CMK (cell line): Measurements from ENCODE around the gene GRIN2C.

Experiments used
- DNase-seq: peaks from one replicate; pipeline ENCODE4 v3.0.0-alpha.2; 2010; ENCODE audit warnings: low read depth

The GRIN2C gene

GRCh38 chr17:74799097-74799496 is 60.6 kb downstream of the GRIN2C start:
- no peak for DNase-seq

GRCh38 chr17:74798239-74798707 is 61.4 kb downstream of the GRIN2C start:
- no peak for DNase-seq

GRCh38 chr17:74797824-74798223 is 61.9 kb downstream of the GRIN2C start:
- DNase-seq = no peak

GRCh38 chr17:74796866-74797265 is 62.8 kb downstream of the GRIN2C start:
- DNase-seq = no peak

GRCh38 chr17:74796211-74796610 is 63.5 kb downstream of the GRIN2C start:
- no peak for DNase-seq

GRCh38 chr17:74795327-74796020 is 64.2 kb downstream of the GRIN2C start:
- no peak for DNase-seq

GRCh38 chr17:74792586-74793105 is 67.0 kb downstream of the GRIN2C start:
- no peak for DNase-seq
